DND-41 (cell line): ENCODE measurements around the gene ATG2A.

Experiments
- ATAC-seq: fragments of 200-7000 bp; cut with Tn5 transposase; 3 replicates; pipeline ENCODE4 v1.9.1; 2021; ENCODE audit warnings: low read depth; ENCODE audit not compliant: insufficient read depth
- DNase-seq: peaks from one replicate; pipeline ENCODE4 v3.0.0-alpha.2; 2020
- H2AFZ ChIP-seq: 2 replicates; pipeline ENCODE4 v1.6.0; 2012; ENCODE audit warnings: low read depth, low read length
- H3K27ac ChIP-seq: 2 replicates; pipeline ENCODE4 v1.5.1; 2012; ENCODE audit warnings: low read length, inconsistent platforms
- H3K27me3 ChIP-seq: fragments of 200-600 bp; sonication (generic); 2 replicates; pipeline ENCODE4 v1.6.0; 2012; ENCODE audit warnings: low read length, mild to moderate bottlenecking, inconsistent platforms; ENCODE audit not compliant: insufficient read depth, poor library complexity
- H3K36me3 ChIP-seq: 2 replicates; pipeline ENCODE4 v1.5.1; 2012; ENCODE audit warnings: low read length, inconsistent platforms; ENCODE audit not compliant: insufficient read depth
- H3K4me1 ChIP-seq: 2 replicates; pipeline ENCODE4 v1.5.1; 2012; ENCODE audit warnings: mild to moderate bottlenecking, low read length; ENCODE audit not compliant: insufficient read depth
- H3K4me2 ChIP-seq: 2 replicates; pipeline ENCODE4 v1.6.0; 2012; ENCODE audit warnings: mild to moderate bottlenecking, moderate library complexity, low read length, inconsistent platforms; ENCODE audit not compliant: insufficient read depth
- H3K4me3 ChIP-seq, 2 experiments: fragments of 200-600 bp in 1 of 2; shearing (Covaris generic) in 1 of 2; 2 replicates each; pipeline ENCODE4 v1.5.1; 2012 to 2016; ENCODE audit warnings: inconsistent platforms in 2 of 2, low read length in 2 of 2, mild to moderate bottlenecking in 2 of 2, low read depth in 1 of 2, moderate library complexity in 1 of 2
- H3K79me2 ChIP-seq: 2 replicates; pipeline ENCODE4 v1.6.0; 2012; ENCODE audit warnings: low read length, inconsistent platforms; ENCODE audit not compliant: insufficient read depth
- H3K9ac ChIP-seq: 2 replicates; pipeline ENCODE4 v1.6.0; 2012; ENCODE audit warnings: low read depth, mild to moderate bottlenecking, inconsistent platforms, low read length, moderate library complexity
- H3K9me3 ChIP-seq: 2 replicates; pipeline ENCODE4 v1.5.1; 2012; ENCODE audit warnings: low read length, moderate library complexity, mild to moderate bottlenecking, inconsistent platforms; ENCODE audit not compliant: insufficient read depth, severe bottlenecking
- H4K20me1 ChIP-seq: 2 replicates; pipeline ENCODE4 v1.6.0; 2012; ENCODE audit warnings: low read length; ENCODE audit not compliant: insufficient read depth
- EZH2 ChIP-seq: IDR thresholded peaks from 3 replicates; pipeline ENCODE4 v1.6.1; 2012; ENCODE audit warnings: borderline replicate concordance, low read depth, mild to moderate bottlenecking, moderate library complexity, low read length, inconsistent platforms; ENCODE audit not compliant: severe bottlenecking
- TF ChIP-seq, protein P1 (sequence below): IDR thresholded peaks from 2 replicates; pipeline ENCODE4 v1.5.1; 2012; ENCODE audit warnings: borderline replicate concordance, low read length, moderate library complexity, mild to moderate bottlenecking; ENCODE audit not compliant: poor library complexity, severe bottlenecking; ENCODE audit errors: extremely low read depth

Gene ATG2A

DNA sequence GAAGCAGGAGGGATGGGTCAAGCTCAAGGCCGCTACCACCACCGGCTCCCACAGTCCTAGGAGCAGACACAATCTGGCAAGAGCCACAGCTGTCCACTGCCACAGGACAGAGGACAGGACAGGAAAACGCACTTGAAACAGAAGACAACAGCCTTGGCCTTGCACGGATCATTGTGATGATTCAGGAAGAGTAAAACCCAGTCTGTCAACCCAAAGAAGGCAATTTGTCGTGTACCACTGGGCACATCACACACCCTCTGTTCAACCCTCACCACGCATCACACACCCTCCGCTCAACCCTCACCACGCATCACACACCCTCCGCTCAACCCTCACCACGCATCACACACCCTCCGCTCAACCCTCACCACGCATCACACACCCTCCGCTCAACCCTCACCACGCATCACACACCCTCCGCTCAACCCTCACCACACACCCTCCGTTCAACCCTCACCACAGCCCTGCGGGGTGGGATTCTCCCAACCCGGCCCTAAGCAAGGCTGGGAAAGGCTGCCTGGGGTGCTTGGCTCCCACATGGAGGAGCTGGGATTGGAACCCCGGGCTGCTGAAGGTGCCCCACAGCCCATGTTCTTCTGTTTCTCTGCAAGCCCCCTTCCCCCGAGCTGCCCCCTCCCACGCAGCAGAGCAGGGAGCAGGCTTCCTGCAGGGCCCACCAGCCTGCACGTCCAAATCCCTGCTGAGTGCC lies 61.3 kb downstream of the ATG2A start:
- Histone ChIP-seq H3K4me2 (no peak overlapping the region), H3K4me3 (no peak overlapping the region), H3K79me2 (0 out of 2 replicates have a peak, but pooled peaks cover 3% of the 10 kb centered on the region), H2AFZ (no peak overlapping the region), H3K36me3 (peaks cover 48% of the 10 kb centered on the region), H3K9ac (no peak overlapping the region), H3K27me3 (no peaks in the 10 kb centered on the region), H3K9me3 (no peaks in the 10 kb centered on the region), H3K4me1 (peaks cover 31% of the 10 kb centered on the region), H3K27ac (no peak overlapping the region), H4K20me1 (no peaks in the 10 kb centered on the region)
- DNase-seq: no peak
- ATAC-seq: no peak
- TF ChIP-seq, protein P1, sequence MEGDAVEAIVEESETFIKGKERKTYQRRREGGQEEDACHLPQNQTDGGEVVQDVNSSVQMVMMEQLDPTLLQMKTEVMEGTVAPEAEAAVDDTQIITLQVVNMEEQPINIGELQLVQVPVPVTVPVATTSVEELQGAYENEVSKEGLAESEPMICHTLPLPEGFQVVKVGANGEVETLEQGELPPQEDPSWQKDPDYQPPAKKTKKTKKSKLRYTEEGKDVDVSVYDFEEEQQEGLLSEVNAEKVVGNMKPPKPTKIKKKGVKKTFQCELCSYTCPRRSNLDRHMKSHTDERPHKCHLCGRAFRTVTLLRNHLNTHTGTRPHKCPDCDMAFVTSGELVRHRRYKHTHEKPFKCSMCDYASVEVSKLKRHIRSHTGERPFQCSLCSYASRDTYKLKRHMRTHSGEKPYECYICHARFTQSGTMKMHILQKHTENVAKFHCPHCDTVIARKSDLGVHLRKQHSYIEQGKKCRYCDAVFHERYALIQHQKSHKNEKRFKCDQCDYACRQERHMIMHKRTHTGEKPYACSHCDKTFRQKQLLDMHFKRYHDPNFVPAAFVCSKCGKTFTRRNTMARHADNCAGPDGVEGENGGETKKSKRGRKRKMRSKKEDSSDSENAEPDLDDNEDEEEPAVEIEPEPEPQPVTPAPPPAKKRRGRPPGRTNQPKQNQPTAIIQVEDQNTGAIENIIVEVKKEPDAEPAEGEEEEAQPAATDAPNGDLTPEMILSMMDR: no peak
- TF ChIP-seq EZH2: no peak

DNA sequence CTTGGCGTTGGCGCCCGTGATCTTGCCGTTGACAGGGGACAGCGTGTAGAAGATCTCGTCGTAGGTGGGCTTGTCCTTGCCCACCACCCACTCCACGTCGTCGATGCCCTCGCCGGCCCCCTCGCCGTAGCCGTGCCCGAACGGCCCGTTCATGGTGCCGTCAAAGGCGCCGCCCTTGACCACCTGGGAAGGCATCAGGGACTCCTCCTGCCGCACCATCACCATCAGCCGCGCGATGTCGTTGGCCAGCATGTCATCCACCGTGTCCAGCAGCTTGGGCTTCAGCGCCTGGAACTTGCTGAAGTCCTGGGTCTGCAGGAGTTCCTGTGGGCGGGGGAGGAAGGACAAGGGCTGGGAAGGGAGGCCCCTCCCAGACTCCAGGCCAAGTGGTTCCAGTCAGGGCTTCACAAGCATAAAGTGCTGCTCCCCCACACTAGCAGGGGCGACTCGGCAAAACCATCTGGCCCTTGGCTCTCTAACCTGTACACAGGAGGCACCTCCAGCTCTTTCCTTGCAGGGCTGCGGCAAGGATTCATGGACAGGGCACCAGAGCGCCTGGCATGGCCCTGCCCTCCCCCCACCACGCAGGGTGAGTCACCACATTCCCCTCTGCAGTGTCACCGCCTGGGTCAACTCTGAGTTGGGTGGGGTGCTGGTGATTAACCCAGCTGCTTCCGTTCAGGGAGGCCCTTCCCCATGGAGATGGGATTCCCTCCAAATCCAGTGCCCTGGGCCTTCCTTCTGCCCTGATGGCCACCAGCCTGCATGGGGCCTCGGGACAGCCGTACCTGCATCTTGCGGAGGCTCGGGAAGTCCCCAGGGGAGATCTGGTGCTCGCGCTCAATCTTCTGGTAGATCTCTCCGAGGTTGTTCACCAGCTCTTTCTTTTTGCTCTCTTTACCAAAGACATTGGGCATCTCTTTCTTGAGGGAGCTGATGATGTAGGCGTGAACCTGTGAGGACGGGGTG lies 62.2 kb downstream of the ATG2A start:
- peaks cover 21% of the 10 kb centered on the region for H3K4me1 ChIP-seq
- no peak overlapping the region for H2AFZ ChIP-seq
- H3K9me3 ChIP-seq: no peaks in the 10 kb centered on the region
- no peak for TF ChIP-seq EZH2
- TF ChIP-seq, protein P1: no peak
- no peak overlapping the region for H3K27ac ChIP-seq
- H3K79me2 ChIP-seq: 0 out of 2 replicates have a peak, but pooled peaks cover 3% of the 10 kb centered on the region
- no peak overlapping the region for H3K4me2 ChIP-seq
- no peak overlapping the region for H3K9ac ChIP-seq
- no peak overlapping the region for H3K4me3 ChIP-seq
- H3K27me3 ChIP-seq: no peaks in the 10 kb centered on the region
- no peaks in the 10 kb centered on the region for H4K20me1 ChIP-seq
- H3K36me3 ChIP-seq: peaks cover 48% of the 10 kb centered on the region
- DNase-seq (no peak), ATAC-seq (no peak)

DNA sequence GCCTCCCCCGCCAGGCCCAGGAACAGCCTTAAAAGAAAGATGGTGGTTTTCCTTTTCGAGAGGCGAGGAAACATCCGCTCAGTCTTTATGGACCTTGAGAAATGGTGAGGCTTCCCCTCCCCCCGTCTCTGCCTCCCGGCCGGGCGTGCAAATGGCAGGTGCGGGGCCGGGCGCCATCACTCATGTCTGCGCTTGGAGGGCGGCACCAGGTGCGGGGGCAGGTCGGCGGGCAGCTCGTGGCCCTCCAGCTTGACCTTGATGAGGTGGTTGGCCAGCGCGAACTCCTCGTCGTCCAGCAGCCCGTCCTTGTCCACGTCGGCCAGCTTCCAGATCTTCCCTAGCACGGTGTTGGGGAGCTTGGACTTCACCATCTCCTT lies 62.9 kb downstream of the ATG2A start:
- Histone ChIP-seq H3K9ac (no peak overlapping the region), H3K36me3 (peaks cover 48% of the 10 kb centered on the region), H3K27ac (no peak overlapping the region), H3K79me2 (0 out of 2 replicates have a peak, but pooled peaks cover 3% of the 10 kb centered on the region), H3K27me3 (no peaks in the 10 kb centered on the region), H3K4me3 (no peak overlapping the region), H4K20me1 (no peaks in the 10 kb centered on the region), H3K9me3 (no peaks in the 10 kb centered on the region), H3K4me2 (no peak overlapping the region), H3K4me1 (peaks cover 15% of the 10 kb centered on the region), H2AFZ (no peak overlapping the region)
- TF ChIP-seq, protein P1: no peak
- no peak for TF ChIP-seq EZH2
- ATAC-seq: no peak
- DNase-seq: no peak
